GM12878 (cell line): Measurements from ENCODE around the gene STAT5A. TPM values are rescaled to one million over a fixed set of nuclear protein-coding genes. Genes with fewer than 3 reads are reported as not detected.
A peak's percentile ranks its signal among the peaks of the same experiment; 100 is the strongest.

Experiments used
- ATF3 ChIP-seq: IDR thresholded peaks from 2 replicates; pipeline ENCODE4 v1.6.1; 2011; ENCODE audit warnings: low read depth, mild to moderate bottlenecking, low read length, moderate library complexity, borderline replicate concordance; ENCODE audit errors: extremely low read depth
- BACH1 ChIP-seq: fragments of 450-650 bp; IDR thresholded peaks from 2 replicates; pipeline ENCODE4 v1.6.1; 2017; ENCODE audit warnings: mild to moderate bottlenecking, borderline replicate concordance
- CBFB ChIP-seq: IDR thresholded peaks from 2 replicates; pipeline ENCODE4 v1.6.1; 2016; ENCODE audit warnings: antibody characterized with exemption, low read depth
- CBX3 ChIP-seq: fragments of 200-600 bp; sonication (generic); IDR thresholded peaks from 2 replicates; pipeline ENCODE4 v1.6.1; 2016; ENCODE audit warnings: low read depth, borderline replicate concordance
- CEBPB ChIP-seq, 2 experiments: fragments of 150-350 bp in 1 of 2; IDR thresholded peaks; 2 replicates each; pipeline ENCODE4 v1.6.1; 2012 to 2014; ENCODE audit warnings: low read depth in 2 of 2, low read length in 2 of 2, borderline replicate concordance in 1 of 2, inconsistent platforms in 1 of 2
- CUX1 ChIP-seq: IDR thresholded peaks from 2 replicates; pipeline ENCODE4 v1.6.1; 2012; ENCODE audit warnings: improper control_type of control experiment, low read depth, low read length; ENCODE audit not compliant: insufficient replicate concordance
- E2F4 ChIP-seq: IDR thresholded peaks from 2 replicates; pipeline ENCODE4 v1.6.1; 2012; ENCODE audit warnings: low read depth, low read length, improper control_type of control experiment
- FOS ChIP-seq: IDR thresholded peaks from 3 replicates; pipeline ENCODE4 v1.6.1; 2011; ENCODE audit warnings: borderline replicate concordance; ENCODE audit not compliant: insufficient read length; ENCODE audit errors: extremely low read depth
- GATAD2B ChIP-seq: fragments of 450-650 bp; conservative IDR thresholded peaks from 2 replicates; pipeline ENCODE4 v1.6.1; 2017; ENCODE audit warnings: low read depth, mild to moderate bottlenecking, moderate library complexity
- KLF5 ChIP-seq: fragments of 450-650 bp; IDR thresholded peaks from 2 replicates; pipeline ENCODE4 v1.6.1; 2014; ENCODE audit warnings: mild to moderate bottlenecking; ENCODE audit not compliant: partially characterized antibody
- LARP7 ChIP-seq: fragments of 450-650 bp; IDR thresholded peaks from 2 replicates; pipeline ENCODE4 v1.6.1; 2017; ENCODE audit warnings: mild to moderate bottlenecking
- PAX5 ChIP-seq: IDR thresholded peaks from 2 replicates; pipeline ENCODE4 v1.6.1; 2011; ENCODE audit warnings: low read depth, low read length, borderline replicate concordance
- PAX8 ChIP-seq: fragments of 450-650 bp; IDR thresholded peaks from 2 replicates; pipeline ENCODE4 v1.6.1; 2017; ENCODE audit warnings: mild to moderate bottlenecking, moderate library complexity
- POLR2A ChIP-seq: IDR thresholded peaks from 2 replicates; pipeline ENCODE4 v1.6.1; 2011; ENCODE audit warnings: low read depth, mild to moderate bottlenecking, low read length
- RBBP5 ChIP-seq: fragments of 200-600 bp; sonication (generic); conservative IDR thresholded peaks from 2 replicates; pipeline ENCODE4 v1.6.1; 2016
- RCOR1 ChIP-seq: conservative IDR thresholded peaks from 2 replicates; pipeline ENCODE4 v1.6.1; 2012; ENCODE audit warnings: low read depth, low read length, improper control_type of control experiment
- SREBF2 ChIP-seq: IDR thresholded peaks from 2 replicates; pipeline ENCODE4 v1.6.1; 2012; ENCODE audit warnings: mild to moderate bottlenecking, low read length
- ZBTB11 ChIP-seq: fragments of 450-650 bp; formaldehyde crosslinking; IDR thresholded peaks from 2 replicates; pipeline ENCODE4 v1.5.0; 2022; ENCODE audit warnings: mild to moderate bottlenecking, missing genetic modification characterization
- polyA plus RNA-seq, 11 experiments: library from polyadenylated mRNA; depleted of rRNA in 4 of 11; unstranded in 6 of 11; stranded (reverse) in 5 of 11; fragments of >200 nt; fragmentation: Nextera tagmentation in 4 of 11; fragmentation: Illumina TruSeq in 1 of 11; extraction: Ambion mirVana in 4 of 11; extraction: Trizol in 1 of 11; gene quantifications; 1 replicate in 1 of 11; 2 replicates in 10 of 11; pipeline versions ENCODE4 v1.2.1 to v1.2.3, GENCODE V29; 2011 to 2016; ENCODE audit warnings: inconsistent platforms in 2 of 11, missing spikeins in 2 of 11, low read depth in 1 of 11
- total RNA-seq, 4 experiments: library from RNA; depleted of rRNA in 3 of 4; stranded (reverse); fragments of >200 nt in 3 of 4; fragmentation: Illumina TruSeq in 1 of 4; extraction: Trizol in 1 of 4; gene quantifications; 2 replicates each; pipeline versions ENCODE4 v1.2.1 to v1.2.3, GENCODE V29; 2013 to 2021

Gene STAT5A
- total and polyA plus RNA-seq, 10 of the 15 experiments (the other 5 are each of a cell fraction or from before 2014, with no cell fraction given), result 14.8 to 86.4 (median 41.5) TPM

- TF ChIP-seq BACH1, result peak; percentile 30; the same call in 1 of the 2 replicates
- no peak for TF ChIP-seq FOS
- TF ChIP-seq ATF3, result no peak
- TF ChIP-seq LARP7, result no peak
- TF ChIP-seq RCOR1, result no peak
- TF ChIP-seq CUX1, result no peak
- TF ChIP-seq CEBPB (IDR thresholded peaks at IDR 0.05; ENCODE audit: borderline replicate concordance in 1 of 2, low read depth in 2 of 2, low read length in 2 of 2), result peak in 1 of 2 experiments; percentile 78; a peak in 1 of 4 replicates
- TF ChIP-seq PAX5, result peak; percentile 91
- no peak for TF ChIP-seq CBX3
- no peak for TF ChIP-seq ZBTB11 (CRISPR knock-in tag)
- 0 out of 2 replicates have a peak, but pooled peaks have one; percentile 17 for TF ChIP-seq POLR2A
- no peak for TF ChIP-seq PAX8
- TF ChIP-seq RBBP5, result no peak
- no peak for TF ChIP-seq E2F4
- TF ChIP-seq KLF5, result no peak
- TF ChIP-seq GATAD2B, result no peak; the same call in 1 of the 2 replicates
- peak; percentile 94 for TF ChIP-seq CBFB
- no peak for TF ChIP-seq SREBF2
Observed at GRCh38 chr17:42337442-42337841, 49.1 kb downstream of the STAT5A start (continued).
